CD14-positive monocyte (primary cell): ENCODE data around the gene C3orf20. TPM values are rescaled to one million over a fixed set of nuclear protein-coding genes. Genes with fewer than 3 reads are reported as not detected.

ENCODE experiments used
- DNase-seq, 3 donors: peaks; one replicate each; pipeline ENCODE4 v3.0.0-alpha.2; 2011 to 2022
- H2AFZ ChIP-seq: 2 replicates; pipeline ENCODE4 v1.6.0; 2012; ENCODE audit warnings: mild to moderate bottlenecking, low read depth, low read length, inconsistent platforms; ENCODE audit not compliant: insufficient read depth, poor library complexity, severe bottlenecking
- H3K27ac ChIP-seq, 2 donors: 1 replicate in 1 of 2; 2 replicates in 1 of 2; pipeline ENCODE4 v1.5.1; 2012 to 2013; ENCODE audit warnings: low read length in 2 of 2, control low read depth in 1 of 2, inconsistent platforms in 1 of 2, low read depth in 1 of 2, mild to moderate bottlenecking in 1 of 2
- H3K27me3 ChIP-seq, 2 donors: one replicate each; pipeline versions ENCODE4 v1.6.0 to v1.6.1; 2011 to 2013; ENCODE audit warnings: low read length in 2 of 2; ENCODE audit not compliant: control insufficient read depth in 2 of 2, insufficient read depth in 2 of 2
- H3K36me3 ChIP-seq, 2 donors: replicated peaks in 1 of 2; 1 replicate in 1 of 2; 2 replicates in 1 of 2; pipeline versions ENCODE4 v1.5.1 to v1.6.1; 2012 to 2013; ENCODE audit warnings: low read length in 2 of 2, control low read depth in 1 of 2, inconsistent platforms in 1 of 2, mild to moderate bottlenecking in 1 of 2; ENCODE audit not compliant: insufficient read depth in 2 of 2, control insufficient read depth in 1 of 2
- H3K4me1 ChIP-seq, 2 donors: 1 replicate in 1 of 2; 2 replicates in 1 of 2; pipeline versions ENCODE4 v1.5.1 to v1.6.1; 2012 to 2013; ENCODE audit warnings: low read length in 2 of 2, control low read depth in 1 of 2, inconsistent platforms in 1 of 2, mild to moderate bottlenecking in 1 of 2, moderate library complexity in 1 of 2; ENCODE audit not compliant: insufficient read depth in 2 of 2, control insufficient read depth in 1 of 2
- H3K4me2 ChIP-seq: replicated peaks from 2 replicates; pipeline ENCODE3; 2012; ENCODE audit warnings: low read length, moderate library complexity, mild to moderate bottlenecking; ENCODE audit not compliant: poor library complexity, severe bottlenecking; ENCODE audit errors: extremely low read depth
- H3K4me3 ChIP-seq, 3 experiments: fragments of 200-600 bp in 1 of 3; sonication (generic) in 1 of 3; replicated peaks in 1 of 3; 1 replicate in 2 of 3; 2 replicates in 1 of 3; pipeline ENCODE4 v1.5.1; 2011 to 2013; ENCODE audit warnings: low read length in 3 of 3, mild to moderate bottlenecking in 3 of 3, control low read depth in 2 of 3, low read depth in 2 of 3, inconsistent platforms in 1 of 3, moderate library complexity in 1 of 3
- H3K79me2 ChIP-seq: 2 replicates; pipeline ENCODE4 v1.6.0; 2012; ENCODE audit warnings: mild to moderate bottlenecking, control low read depth, inconsistent platforms, low read length, moderate library complexity; ENCODE audit not compliant: insufficient read depth
- H3K9ac ChIP-seq: 2 replicates; pipeline ENCODE4 v1.6.0; 2017; ENCODE audit warnings: low read length, mild to moderate bottlenecking; ENCODE audit not compliant: insufficient read depth, poor library complexity, severe bottlenecking
- H3K9me3 ChIP-seq, 2 donors: replicated peaks in 1 of 2; 1 replicate in 1 of 2; 2 replicates in 1 of 2; pipeline versions ENCODE4 v1.5.1 to v1.6.1; 2012 to 2013; ENCODE audit warnings: low read length in 2 of 2, control low read depth in 1 of 2; ENCODE audit not compliant: control insufficient read depth in 1 of 2, insufficient read depth in 1 of 2
- H4K20me1 ChIP-seq: 2 replicates; pipeline ENCODE4 v1.6.0; 2012; ENCODE audit warnings: mild to moderate bottlenecking, low read length, control low read depth, moderate library complexity; ENCODE audit not compliant: insufficient read depth
- H3K27ac Mint-ChIP-seq, 7 donors: one replicate each; pipeline ENCODE4 v1.8.0; 2020; ENCODE audit warnings: mild to moderate bottlenecking in 7 of 7, mixed read lengths in 7 of 7, moderate library complexity in 6 of 7, inconsistent platforms in 2 of 7
- H3K27me3 Mint-ChIP-seq, 3 donors: one replicate each; pipeline ENCODE4 v1.8.0; 2021 to 2022; ENCODE audit warnings: low read depth in 3 of 3, mild to moderate bottlenecking in 3 of 3, mixed read lengths in 3 of 3, moderate library complexity in 3 of 3, inconsistent platforms in 1 of 3
- H3K36me3 Mint-ChIP-seq, 2 donors: one replicate each; pipeline ENCODE4 v1.8.0; 2020; ENCODE audit warnings: mixed read lengths in 2 of 2, inconsistent platforms in 1 of 2, mild to moderate bottlenecking in 1 of 2
- H3K4me1 Mint-ChIP-seq: one replicate; pipeline ENCODE4 v1.8.0; 2020; ENCODE audit warnings: mild to moderate bottlenecking, mixed read lengths
- H3K4me3 Mint-ChIP-seq, 2 donors: one replicate each; pipeline ENCODE4 v1.8.0; 2020; ENCODE audit warnings: mild to moderate bottlenecking in 2 of 2, mixed read lengths in 2 of 2, moderate library complexity in 1 of 2
- H3K9me3 Mint-ChIP-seq, 7 donors: one replicate each; pipeline ENCODE4 v1.8.0; 2020 to 2022; ENCODE audit warnings: mixed read lengths in 7 of 7, mild to moderate bottlenecking in 6 of 7, moderate library complexity in 6 of 7, inconsistent platforms in 2 of 7
- CTCF ChIP-seq: fragments of 200-600 bp; IDR thresholded peaks from one replicate; pipeline ENCODE4 v1.8.0; 2022; ENCODE audit warnings: antibody characterized with exemption, mild to moderate bottlenecking
- WGBS: methylation state at CpG from one replicate; pipeline ENCODE4 v1.1.5; 2013; ENCODE audit warnings: missing lambda C conversion rate; ENCODE audit not compliant: insufficient coverage; 5-methylcytosine and 5-hydroxymethylcytosine counted together
- intact Hi-C, 2 donors: fragments of 100-400 bp; cut with micrococcal nuclease; formaldehyde crosslinking; loops; one replicate each; pipeline versions ENCODE4 v1.15.0 to v1.15.1; 2023
- polyA plus RNA-seq, 3 donors: library from polyadenylated mRNA; depleted of rRNA in 1 of 3; unstranded in 2 of 3; stranded (reverse) in 1 of 3; fragments of 300-500 nt in 2 of 3; fragments of >200 nt in 1 of 3; fragmentation: Illumina TruSeq in 2 of 3; gene quantifications; 1 replicate in 2 of 3; 2 replicates in 1 of 3; pipeline ENCODE4 v1.2.3, GENCODE V29; 2012 to 2021

Gene C3orf20
- polyA plus RNA-seq, 3 donors, result 0.11 TPM; not detected in 2

GRCh38 chr3:14676881-14677280 is 1.9 kb downstream of the C3orf20 start:
- Histone ChIP-seq H3K36me3 (peaks cover 11 to 35% of the 10 kb centered on the region in 2 donors), H3K9me3 (no peaks in the 10 kb centered on the region), H3K79me2 (no peaks in the 10 kb centered on the region), H4K20me1 (no peaks in the 10 kb centered on the region), H3K4me3 (no peak overlapping the region), H3K27me3 (no peaks in the 10 kb centered on the region), H3K4me1 (no peaks in the 10 kb centered on the region), H3K4me2 (no peak overlapping the region), H2AFZ (no peak overlapping the region), H3K9ac (no peak overlapping the region), H3K27ac (no peak overlapping the region)
- no peak for DNase-seq
- Mint-ChIP-seq H3K36me3 (peaks cover 24 to 37% of the 10 kb centered on the region in 2 donors), H3K27ac (no peak overlapping the region), H3K4me3 (no peak overlapping the region), H3K9me3 (peaks cover 2 to 8% (median 4%) of the 10 kb centered on the region in 7 donors), H3K4me1 (no peaks in the 10 kb centered on the region), H3K27me3 (peaks cover 0 to 1% (median 0%) of the 10 kb centered on the region in 3 donors)
- intact Hi-C loops, result no loop called here
- TF ChIP-seq CTCF, result no peak
- 100% methylated on average over 4 of the region's 4 CpGs for WGBS

- no peak overlapping the region for H3K4me3 Mint-ChIP-seq
- intact Hi-C loops, result no loop called here
These were observed 3.1 kb downstream of the C3orf20 start for GRCh38 chr3:14678015-14678503.

More at GRCh38 chr3:14678015-14678503, 3.1 kb downstream of the C3orf20 start:
- Histone ChIP-seq H3K27me3 (no peaks in the 10 kb centered on the region), H2AFZ (no peak overlapping the region), H3K79me2 (no peaks in the 10 kb centered on the region), H3K36me3 (peaks cover 0 to 24% of the 10 kb centered on the region in 2 donors), H4K20me1 (no peaks in the 10 kb centered on the region), H3K27ac (no peak overlapping the region), H3K9ac (no peak overlapping the region), H3K4me3 (no peak overlapping the region), H3K9me3 (no peaks in the 10 kb centered on the region), H3K4me2 (no peak overlapping the region), H3K4me1 (no peaks in the 10 kb centered on the region)
- Mint-ChIP-seq H3K4me1 (no peaks in the 10 kb centered on the region), H3K27me3 (peaks cover 0 to 2% (median 1%) of the 10 kb centered on the region in 3 donors), H3K27ac (peak overlapping the region in 2 of 7 donors; percentile 33 to 43), H3K9me3 (peaks cover 2 to 8% (median 4%) of the 10 kb centered on the region in 7 donors), H3K36me3 (peaks cover 13 to 25% of the 10 kb centered on the region in 2 donors)
- no peak for TF ChIP-seq CTCF
- no peak for DNase-seq
- WGBS, result 77% methylated on average over 5 of the region's 7 CpGs
